NB4 (cell line): ENCODE data around the gene ZBP1.

Experiments used
- CTCF ChIP-seq: IDR thresholded peaks from one replicate; pipeline ENCODE4 v1.5.1; 2012; ENCODE audit warnings: low read depth, low read length
- MAX ChIP-seq: IDR thresholded peaks from 2 replicates; pipeline ENCODE4 v1.6.1; 2011; ENCODE audit warnings: low read depth, low read length

- TF ChIP-seq CTCF, result peak; percentile 91
- TF ChIP-seq MAX, result 0 out of 2 replicates have a peak, but pooled peaks have one; percentile 5
Observed at GRCh38 chr20:57594092-57594951, 25.9 kb downstream of the ZBP1 start.
